ENCODE measurements around the gene CCND1.

Gene CCND1

DNA sequence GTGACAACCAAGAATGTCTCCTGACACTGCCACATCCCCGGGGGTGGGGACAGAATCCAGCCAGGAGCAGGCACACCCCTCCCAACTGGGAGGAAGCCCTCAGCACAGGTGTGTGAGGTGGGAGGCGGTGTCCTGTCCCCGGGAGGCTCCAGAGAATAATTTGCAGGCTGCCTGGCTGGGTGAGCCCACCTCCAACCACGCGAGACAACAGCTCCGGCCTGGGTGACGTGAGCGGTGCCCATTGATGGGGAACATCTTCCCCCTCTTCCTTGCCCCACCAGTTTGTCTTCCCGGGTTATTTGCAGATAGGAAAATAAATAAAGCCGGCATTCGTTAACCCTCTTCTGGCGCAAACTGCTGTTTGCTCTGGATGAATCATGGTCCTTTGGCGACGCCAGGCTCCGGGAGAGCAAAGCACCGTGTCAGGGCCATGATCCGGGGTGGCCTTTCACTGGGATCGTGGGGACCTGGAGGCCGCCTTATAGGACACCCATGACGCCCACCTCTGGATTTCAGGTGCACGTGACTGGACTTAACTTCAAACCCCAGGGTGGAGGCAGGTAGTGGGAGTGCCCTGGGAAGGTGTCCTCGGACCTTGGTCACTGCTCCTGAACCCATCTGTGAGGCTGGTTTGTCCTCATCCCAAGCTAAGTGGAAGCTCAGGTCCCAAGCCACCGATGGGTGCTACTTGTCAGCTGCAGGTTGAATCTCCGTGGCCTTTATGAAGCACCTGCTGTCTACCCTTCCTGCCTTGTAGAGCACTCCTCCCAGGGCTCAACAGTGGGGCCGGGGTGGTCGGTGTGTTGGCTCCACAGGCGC is 13.9 kb downstream of the CCND1 start:
- Mint-ChIP-seq H3K9me3 (no peaks in the 10 kb centered on the region), H3K4me1 (no peaks in the 10 kb centered on the region), H3K36me3 (ENCODE audit: insufficient read depth) (peaks cover 1% of the 10 kb centered on the region), H3K27me3 (no peaks in the 10 kb centered on the region), H3K27ac (ENCODE audit: low read depth) (no peak overlapping the region), H3K4me3 (no peak overlapping the region)
- ATAC-seq (replicated peaks; ENCODE audit: extremely low read depth, poor library complexity, severe bottlenecking), result no peak
- DNase-seq (ENCODE audit: low spot score in 2 of 2), result no peak

DNA sequence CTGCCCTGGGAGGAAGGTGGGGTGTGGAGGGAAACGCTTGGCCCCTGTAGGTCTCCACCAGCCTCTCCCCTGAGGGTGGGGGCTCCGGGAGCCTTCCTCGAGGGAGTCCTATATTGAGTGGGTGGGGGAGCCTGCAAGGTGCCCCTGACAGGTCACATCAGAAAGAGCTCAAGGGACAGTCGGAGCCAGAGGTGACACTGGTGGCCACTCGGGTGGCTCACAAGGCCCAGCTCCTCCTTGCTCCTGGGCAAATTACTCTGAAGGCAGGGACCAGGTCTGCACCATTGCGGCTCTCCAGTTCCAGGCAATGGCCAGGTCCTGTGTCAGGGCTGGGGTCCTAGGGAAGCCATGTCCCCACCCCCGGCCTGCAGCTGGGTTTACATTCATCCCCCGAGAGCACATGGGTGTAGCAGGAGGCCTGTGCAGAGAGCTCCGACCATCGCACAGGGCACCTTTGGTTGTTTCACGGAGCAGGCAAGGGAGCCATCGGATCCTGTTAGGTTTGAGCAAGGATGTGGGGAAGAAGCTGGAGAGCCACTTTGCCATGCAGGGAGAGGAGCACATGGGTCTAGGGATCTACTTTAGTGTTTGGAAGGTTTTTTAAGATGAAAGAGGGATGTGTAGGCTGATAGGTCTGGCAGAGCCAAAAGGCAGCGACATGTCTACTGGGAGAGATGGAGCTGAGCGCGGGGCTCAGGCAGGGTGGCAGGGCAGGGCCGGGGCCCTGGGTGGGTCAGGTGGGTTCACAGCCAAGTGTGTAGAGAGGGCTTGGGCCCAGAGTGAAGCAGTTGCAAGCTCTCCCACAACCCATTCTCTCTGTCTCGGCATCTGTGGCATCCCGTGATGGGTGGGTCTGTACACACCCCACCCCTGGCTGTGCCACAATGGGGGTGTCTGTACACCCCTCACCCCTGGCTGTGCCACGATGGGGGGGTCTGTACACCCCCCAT is 14.8 kb downstream of the CCND1 start:
- Mint-ChIP-seq H3K27me3 (no peaks in the 10 kb centered on the region), H3K36me3 (ENCODE audit: insufficient read depth) (peaks cover 1% of the 10 kb centered on the region), H3K4me3 (no peak overlapping the region), H3K9me3 (no peaks in the 10 kb centered on the region), H3K4me1 (no peaks in the 10 kb centered on the region), H3K27ac (ENCODE audit: low read depth) (no peak overlapping the region)
- ATAC-seq (replicated peaks; ENCODE audit: extremely low read depth, poor library complexity, severe bottlenecking) (no peak), DNase-seq (ENCODE audit: low spot score in 2 of 2) (no peak)

DNA sequence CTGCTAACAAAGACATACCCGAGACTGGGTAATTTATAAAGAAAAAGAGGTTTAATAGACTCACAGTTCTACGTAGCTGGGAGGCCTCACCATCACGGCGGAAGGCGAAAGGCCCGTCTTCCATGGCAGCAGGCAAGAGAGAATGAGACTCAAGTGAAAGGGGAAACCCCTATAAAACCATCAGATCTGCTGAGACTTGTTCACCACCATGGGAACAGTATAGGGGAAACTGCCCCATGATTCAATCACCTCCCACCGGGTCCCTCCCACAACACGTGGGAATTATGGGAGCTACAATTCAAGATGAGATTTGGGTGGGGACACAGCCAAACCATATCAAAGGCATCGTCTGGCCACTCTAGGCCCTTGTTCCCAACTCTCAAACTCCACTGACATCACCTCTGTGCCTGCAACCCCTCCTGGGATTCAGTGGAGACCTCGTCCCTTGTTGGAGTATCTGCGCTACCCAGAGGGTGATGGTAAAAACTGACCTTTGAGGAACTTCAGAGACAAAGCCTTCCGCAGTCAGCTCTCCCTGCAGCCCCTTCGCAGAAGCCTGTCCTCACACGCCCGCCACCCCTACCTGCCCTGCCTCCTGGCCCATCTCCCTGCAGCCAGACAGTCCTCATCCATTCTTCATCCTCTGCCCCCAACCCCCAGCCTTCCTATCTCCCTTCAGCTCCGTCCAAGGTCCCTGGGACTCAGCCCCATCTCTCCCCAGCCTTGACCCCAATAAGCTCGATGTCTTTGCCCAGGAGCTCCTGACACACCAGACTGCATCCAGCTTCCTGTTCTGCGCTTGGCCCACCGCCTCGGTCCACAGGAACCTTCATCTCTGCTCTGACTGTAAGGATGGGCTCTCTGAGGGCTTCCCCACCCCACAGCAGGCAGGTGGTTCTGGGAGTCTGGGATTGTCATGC is 15.8 kb downstream of the CCND1 start:
- ATAC-seq (replicated peaks; ENCODE audit: extremely low read depth, poor library complexity, severe bottlenecking) (no peak), DNase-seq (ENCODE audit: low spot score in 2 of 2) (no peak)
- Mint-ChIP-seq H3K9me3 (no peaks in the 10 kb centered on the region), H3K27me3 (no peaks in the 10 kb centered on the region), H3K36me3 (ENCODE audit: insufficient read depth) (no peaks in the 10 kb centered on the region), H3K4me3 (no peak overlapping the region), H3K4me1 (no peaks in the 10 kb centered on the region), H3K27ac (ENCODE audit: low read depth) (peak overlapping the region; percentile 39)

DNA sequence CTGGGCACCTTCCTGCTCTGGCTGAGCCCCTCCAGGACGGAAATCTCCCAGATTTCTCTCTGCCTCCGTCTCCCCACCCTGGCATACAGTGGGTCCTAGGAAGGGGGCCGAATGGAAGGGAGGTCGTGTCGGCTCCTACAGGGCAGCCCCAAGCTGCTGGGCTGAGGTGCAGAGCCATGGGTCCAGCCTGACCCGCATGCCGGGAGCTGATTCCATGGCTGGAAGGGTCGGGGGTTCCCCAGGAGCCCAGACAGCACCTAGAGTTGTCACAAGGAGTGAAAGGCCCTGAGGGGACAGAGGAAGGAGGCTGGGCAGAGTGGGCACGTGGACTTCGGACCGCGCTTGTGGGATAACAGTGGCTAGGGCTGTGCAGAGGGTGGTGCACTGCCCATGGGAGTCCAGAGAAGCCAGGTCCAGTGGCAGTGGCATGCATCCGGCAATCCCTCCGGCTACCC is 16.5 kb downstream of the CCND1 start:
- H3K36me3 Mint-ChIP-seq (ENCODE audit: insufficient read depth), result peaks cover 1% of the 10 kb centered on the region

DNA sequence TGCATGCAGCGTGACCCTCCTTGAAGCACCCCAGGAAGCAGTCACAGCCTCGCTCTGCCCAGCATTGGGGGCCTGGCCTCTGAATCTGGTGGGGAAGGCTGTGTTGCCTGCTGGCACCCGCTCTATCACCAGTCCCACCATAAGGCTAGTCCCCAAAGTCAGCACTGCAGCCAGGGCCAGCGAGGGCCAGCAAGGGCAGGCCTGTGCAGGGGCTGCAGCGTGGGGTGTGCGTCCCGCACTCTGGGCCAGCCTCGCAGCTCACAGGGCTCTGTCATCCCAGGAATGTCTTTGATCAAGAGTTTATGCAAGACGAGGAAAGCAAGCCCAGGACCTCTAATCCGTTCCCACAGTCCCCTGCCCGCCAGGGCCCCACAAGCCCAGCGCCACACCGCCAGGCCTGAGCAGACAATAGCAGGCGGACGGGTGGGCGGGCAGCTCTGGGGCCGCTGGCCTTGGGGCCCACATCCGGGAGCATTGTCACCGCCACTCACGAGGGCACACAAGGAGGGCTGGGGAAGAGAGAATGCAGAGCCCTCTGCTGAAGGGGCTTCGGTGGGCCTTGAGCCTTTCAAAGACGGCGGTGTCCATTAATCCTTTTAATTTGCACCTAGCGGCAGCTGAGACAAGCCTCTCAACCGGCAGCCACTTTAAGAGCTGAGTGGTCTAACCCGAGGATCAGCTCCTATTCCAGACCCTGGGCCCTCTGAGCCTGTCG is 17.1 kb downstream of the CCND1 start:
- Mint-ChIP-seq H3K27me3 (no peaks in the 10 kb centered on the region), H3K27ac (ENCODE audit: low read depth) (no peak overlapping the region), H3K4me1 (no peaks in the 10 kb centered on the region), H3K36me3 (ENCODE audit: insufficient read depth) (peaks cover 1% of the 10 kb centered on the region), H3K4me3 (no peak overlapping the region), H3K9me3 (no peaks in the 10 kb centered on the region)
- DNase-seq (ENCODE audit: low spot score in 2 of 2), result no peak
- no peak for ATAC-seq (replicated peaks; ENCODE audit: extremely low read depth, poor library complexity, severe bottlenecking)

More for the DNA sequence above, 16.5 kb downstream of the CCND1 start:
- Mint-ChIP-seq H3K27ac (ENCODE audit: low read depth) (peak overlapping the region; percentile 39), H3K9me3 (no peaks in the 10 kb centered on the region), H3K4me1 (no peaks in the 10 kb centered on the region), H3K27me3 (no peaks in the 10 kb centered on the region), H3K4me3 (no peak overlapping the region)
- ATAC-seq (replicated peaks; ENCODE audit: extremely low read depth, poor library complexity, severe bottlenecking), result no peak
- no peak for DNase-seq (ENCODE audit: low spot score in 2 of 2)

DNA sequence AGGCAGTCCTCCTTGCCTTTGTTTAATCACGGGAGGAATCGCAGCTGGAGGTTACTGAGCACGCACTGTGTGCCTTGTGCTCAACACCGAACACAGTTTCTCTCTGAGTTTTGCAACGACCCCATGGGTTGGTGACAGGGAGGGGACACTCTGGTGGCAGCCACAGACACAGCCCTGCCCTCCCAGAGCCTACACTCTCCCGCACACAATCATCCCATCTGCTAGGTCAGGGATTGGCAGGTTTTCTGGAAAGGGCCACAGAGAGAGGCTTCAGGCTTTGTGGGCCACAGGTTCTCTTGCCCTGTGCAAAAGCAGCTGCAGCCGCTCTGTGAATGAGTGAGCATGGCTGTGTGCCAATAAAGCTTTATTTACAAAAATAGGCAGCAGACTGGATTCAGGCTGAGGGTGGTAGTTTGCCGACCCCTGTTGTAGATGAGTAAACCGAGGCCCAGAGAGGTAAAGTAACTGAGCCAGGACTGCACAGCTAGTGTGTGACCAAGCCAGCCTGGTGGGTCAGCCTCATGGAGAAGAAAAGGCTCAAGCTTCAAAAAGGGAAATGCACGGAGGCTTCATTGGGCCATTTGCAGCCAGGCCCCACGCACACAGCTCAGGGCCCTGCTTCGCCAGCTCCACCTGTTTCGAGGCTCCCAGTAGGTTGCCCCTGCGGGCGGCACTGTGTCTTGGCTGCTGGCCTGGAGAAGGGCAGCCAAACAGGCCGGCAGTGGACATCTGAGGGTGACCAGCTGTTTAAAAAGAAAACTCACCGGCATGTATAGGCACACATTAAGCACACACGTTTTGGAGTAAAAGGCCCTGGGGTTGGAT is 17.9 kb downstream of the CCND1 start:
- H3K27ac Mint-ChIP-seq (ENCODE audit: low read depth), result no peak overlapping the region
- no peaks in the 10 kb centered on the region for H3K4me1 Mint-ChIP-seq
- ATAC-seq (replicated peaks; ENCODE audit: extremely low read depth, poor library complexity, severe bottlenecking) (no peak), DNase-seq (ENCODE audit: low spot score in 2 of 2) (no peak)
- peaks cover 4% of the 10 kb centered on the region for H3K36me3 Mint-ChIP-seq (ENCODE audit: insufficient read depth)
- H3K9me3 Mint-ChIP-seq, result no peaks in the 10 kb centered on the region
- H3K27me3 Mint-ChIP-seq, result no peaks in the 10 kb centered on the region
- H3K4me3 Mint-ChIP-seq, result no peak overlapping the region

DNA sequence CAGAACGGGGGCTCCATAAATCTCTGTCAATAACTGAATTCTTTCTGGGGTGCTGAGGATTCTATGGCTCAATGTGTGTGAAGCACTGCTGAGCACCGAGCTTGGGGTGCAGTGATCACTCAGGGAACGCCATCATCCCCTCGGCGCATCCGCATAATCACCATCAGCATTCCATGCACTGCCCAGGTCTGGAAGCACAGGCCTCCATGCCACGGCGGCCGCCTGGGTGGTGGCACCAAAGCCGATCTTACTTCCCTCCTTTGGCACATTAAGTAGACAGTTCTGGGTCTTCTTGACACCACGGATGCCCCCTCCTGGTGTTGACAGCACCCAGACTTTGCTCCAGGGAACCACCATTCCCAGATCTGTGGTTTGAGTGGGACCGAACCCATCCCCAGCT is 18.6 kb downstream of the CCND1 start:
- no peak overlapping the region for H3K27ac Mint-ChIP-seq (ENCODE audit: low read depth)
- ATAC-seq (replicated peaks; ENCODE audit: extremely low read depth, poor library complexity, severe bottlenecking) (no peak), DNase-seq (ENCODE audit: low spot score in 2 of 2) (no peak)
- no peaks in the 10 kb centered on the region for H3K27me3 Mint-ChIP-seq
- H3K36me3 Mint-ChIP-seq (ENCODE audit: insufficient read depth), result peaks cover 5% of the 10 kb centered on the region
- no peaks in the 10 kb centered on the region for H3K9me3 Mint-ChIP-seq
- no peaks in the 10 kb centered on the region for H3K4me1 Mint-ChIP-seq
- no peak overlapping the region for H3K4me3 Mint-ChIP-seq

DNA sequence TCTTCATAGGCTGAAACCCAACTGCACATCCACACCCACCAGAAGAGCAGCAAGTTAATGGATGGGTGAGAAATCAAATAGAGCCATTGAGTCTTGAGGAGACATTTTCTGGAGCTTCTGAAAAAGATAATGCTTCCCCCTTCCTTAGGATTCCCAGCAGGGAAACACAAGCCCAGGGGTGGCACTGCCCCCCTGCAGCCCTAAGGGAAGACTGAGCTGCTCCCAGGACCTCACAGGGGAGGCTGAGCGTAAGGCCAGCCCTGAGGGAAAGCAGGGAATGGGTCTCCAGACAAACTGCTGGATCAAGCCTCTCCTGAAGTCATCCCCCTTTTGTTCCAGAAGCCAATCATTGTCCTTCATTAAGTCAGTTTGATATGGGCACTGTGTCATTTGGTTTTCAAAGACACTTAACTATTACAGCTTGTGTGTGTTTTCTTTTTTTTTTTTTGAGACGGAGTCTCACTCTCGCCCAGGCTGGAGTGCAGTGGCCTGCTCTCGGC is 19.1 kb downstream of the CCND1 start:
- H3K4me1 Mint-ChIP-seq, result no peaks in the 10 kb centered on the region
- H3K4me3 Mint-ChIP-seq, result no peak overlapping the region
- no peak for ATAC-seq (replicated peaks; ENCODE audit: extremely low read depth, poor library complexity, severe bottlenecking)
- H3K27ac Mint-ChIP-seq (ENCODE audit: low read depth), result no peak overlapping the region
- DNase-seq (ENCODE audit: low spot score in 2 of 2), result no peak
- H3K36me3 Mint-ChIP-seq (ENCODE audit: insufficient read depth), result peaks cover 8% of the 10 kb centered on the region
- H3K27me3 Mint-ChIP-seq, result no peaks in the 10 kb centered on the region
- H3K9me3 Mint-ChIP-seq, result no peaks in the 10 kb centered on the region

DNA sequence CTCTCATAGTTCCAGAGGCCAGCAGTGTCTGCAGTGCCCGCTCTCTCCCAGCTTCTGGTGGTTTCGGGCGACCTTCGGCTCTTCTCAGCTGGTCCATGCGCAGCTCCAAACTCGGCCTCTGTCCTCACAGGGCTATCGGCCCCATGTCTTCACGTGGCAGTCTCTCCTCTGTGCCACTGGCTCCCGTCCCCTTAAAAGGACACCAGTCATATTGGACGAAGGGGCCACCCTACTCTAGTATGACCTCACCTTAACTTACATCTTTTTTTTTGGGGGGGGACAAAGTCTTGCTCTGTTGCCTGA is 20.4 kb downstream of the CCND1 start:
- H3K4me3 Mint-ChIP-seq, result no peak overlapping the region

DNA sequence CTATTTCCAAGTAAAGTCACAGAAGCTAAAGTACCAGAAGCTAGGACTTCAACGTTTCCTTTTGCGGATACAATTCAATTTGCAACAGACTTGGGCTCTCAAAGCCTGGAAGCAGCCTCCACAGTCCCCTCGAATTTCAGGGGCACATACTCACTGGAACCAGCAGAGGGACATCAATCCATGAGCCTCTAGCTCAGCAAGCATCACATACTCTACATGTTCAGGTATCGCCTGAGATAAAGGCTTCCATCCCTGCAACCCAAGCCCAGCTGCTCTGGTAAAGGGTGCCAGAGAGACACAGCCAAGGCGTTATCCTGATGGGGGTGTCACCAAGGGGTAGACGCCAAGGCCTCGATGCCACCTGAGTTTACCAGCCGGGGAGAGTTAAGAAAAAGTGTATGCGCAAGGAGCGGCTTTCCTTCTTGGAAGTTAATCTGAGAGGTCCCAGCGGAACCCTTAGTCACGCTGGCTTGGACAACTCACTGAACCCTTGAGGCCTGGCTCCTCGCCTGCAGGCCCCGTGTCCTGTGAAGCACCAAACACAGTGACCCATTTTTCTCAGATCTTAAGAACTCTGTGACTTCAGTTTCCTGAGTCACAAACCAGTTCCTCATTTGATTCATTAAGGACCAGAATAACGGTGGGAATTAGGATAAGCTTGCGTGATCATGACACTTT is 21.2 kb downstream of the CCND1 start:
- ATAC-seq (replicated peaks; ENCODE audit: extremely low read depth, poor library complexity, severe bottlenecking) (no peak), DNase-seq (ENCODE audit: low spot score in 2 of 2) (no peak)
- Mint-ChIP-seq H3K4me1 (no peaks in the 10 kb centered on the region), H3K27me3 (no peaks in the 10 kb centered on the region), H3K9me3 (no peaks in the 10 kb centered on the region), H3K36me3 (ENCODE audit: insufficient read depth) (peaks cover 16% of the 10 kb centered on the region), H3K4me3 (no peak overlapping the region), H3K27ac (ENCODE audit: low read depth) (no peak overlapping the region)

More for the DNA sequence above, 20.4 kb downstream of the CCND1 start:
- Mint-ChIP-seq H3K9me3 (no peaks in the 10 kb centered on the region), H3K4me1 (no peaks in the 10 kb centered on the region), H3K36me3 (ENCODE audit: insufficient read depth) (peaks cover 14% of the 10 kb centered on the region), H3K27me3 (no peaks in the 10 kb centered on the region), H3K27ac (ENCODE audit: low read depth) (no peak overlapping the region)
- ATAC-seq (replicated peaks; ENCODE audit: extremely low read depth, poor library complexity, severe bottlenecking) (no peak), DNase-seq (ENCODE audit: low spot score in 2 of 2) (no peak)

DNA sequence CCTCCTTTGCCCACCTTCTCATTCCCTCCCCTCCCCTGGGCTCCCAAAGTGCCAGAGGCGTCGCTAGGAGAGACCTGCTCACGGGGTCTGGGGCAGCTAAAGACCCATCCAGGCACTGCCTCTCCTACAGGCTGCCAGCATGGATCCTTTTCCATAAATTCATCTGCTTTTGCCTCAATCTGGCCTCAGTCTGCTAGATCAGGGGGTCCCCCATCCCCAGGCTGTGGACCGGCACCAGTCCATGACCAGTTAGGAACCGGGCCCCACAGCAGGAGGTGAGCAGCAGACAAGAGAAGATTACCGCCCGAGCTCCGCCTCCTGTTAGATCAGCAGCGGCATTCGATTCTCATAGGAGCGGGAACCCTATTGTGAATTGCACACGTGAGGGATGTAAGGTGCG is 21.9 kb downstream of the CCND1 start:
- DNase-seq (ENCODE audit: low spot score in 2 of 2) (no peak), ATAC-seq (replicated peaks; ENCODE audit: extremely low read depth, poor library complexity, severe bottlenecking) (no peak)
- H3K36me3 Mint-ChIP-seq (ENCODE audit: insufficient read depth), result peaks cover 20% of the 10 kb centered on the region
- no peak overlapping the region for H3K4me3 Mint-ChIP-seq
- H3K4me1 Mint-ChIP-seq, result peaks cover 3% of the 10 kb centered on the region
- no peaks in the 10 kb centered on the region for H3K27me3 Mint-ChIP-seq
- no peaks in the 10 kb centered on the region for H3K9me3 Mint-ChIP-seq
- no peak overlapping the region for H3K27ac Mint-ChIP-seq (ENCODE audit: low read depth)
